Measurements from ENCODE around the gene MFSD1.

GRCh38 chr3:158823426-158823825 lies 21.6 kb downstream of the MFSD1 start:
- TF ChIP-seq CTCF (IDR thresholded peaks at IDR 0.05), result no peak
- no peak for TF ChIP-seq EZH2 (IDR thresholded peaks at IDR 0.05; ENCODE audit: borderline replicate concordance, insufficient read depth, low read depth, low read length, poor library complexity, severe bottlenecking)
